HG03442 (cell line): ENCODE data around the gene ZNF37A.
"Not testable (repeated sequence)": the region's sequence is repeated elsewhere in the genome, so short reads cannot be mapped to it uniquely, and the experiment has no call there.

Source experiments
- ATAC-seq: cut with Tn5 transposase; IDR thresholded peaks from one replicate; pipeline ENCODE4 v1.9.1; 2021; ENCODE audit warnings: mild to moderate bottlenecking, moderate library complexity; ENCODE audit not compliant: unreplicated experiment

Gene ZNF37A

DNA sequence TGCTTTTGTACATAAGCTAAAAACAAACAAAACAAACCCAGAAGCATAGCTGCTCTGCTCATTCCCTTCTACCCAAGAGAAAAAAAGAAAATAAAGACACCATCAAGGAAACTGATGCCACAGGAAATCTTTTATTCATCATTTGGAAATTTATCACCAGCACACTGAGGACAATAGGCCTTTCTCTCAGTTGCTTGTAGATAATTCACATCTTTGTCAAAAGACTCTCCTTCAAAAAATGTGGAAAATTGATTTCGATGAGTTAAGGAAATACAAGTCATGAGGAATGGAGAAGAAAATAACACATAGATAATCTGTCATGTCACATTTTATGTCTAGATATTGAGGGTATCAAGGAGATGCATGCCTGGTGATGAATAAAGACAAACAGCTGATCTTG is 53.5 kb downstream of the ZNF37A start:
- no peak for ATAC-seq

- not testable (repeated sequence) for ATAC-seq
Measured at GRCh38 chr10:38150891-38151463, 56.8 kb downstream of the ZNF37A start.

- no peak for ATAC-seq
Measured at GRCh38 chr10:38156416-38157269, 62.5 kb downstream of the ZNF37A start.

GRCh38 chr10:38157270-38157685 is 63.1 kb downstream of the ZNF37A start:
- ATAC-seq, result no peak

DNA sequence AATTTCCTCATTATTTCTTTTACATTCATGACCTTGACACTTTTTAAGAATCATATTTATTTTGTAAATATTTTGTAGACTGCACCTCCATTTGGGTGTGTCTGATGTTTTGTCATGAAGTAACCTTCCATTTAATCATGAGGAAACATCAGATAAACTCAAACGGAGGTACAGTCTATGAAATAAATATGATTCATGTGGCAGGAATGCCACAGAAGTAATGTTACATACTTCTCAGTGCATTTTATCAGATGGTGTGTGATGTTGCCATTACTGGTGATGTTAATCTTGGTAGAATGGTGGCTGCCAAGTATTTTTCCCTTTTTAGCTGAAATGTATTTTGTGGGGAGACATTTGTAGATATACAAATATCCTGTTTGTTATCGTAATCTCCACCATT is 64.9 kb downstream of the ZNF37A start:
- ATAC-seq, result no peak

GRCh38 chr10:38163617-38164016 is 69.5 kb downstream of the ZNF37A start:
- ATAC-seq, result no peak

GRCh38 chr10:38174336-38174735 is 80.2 kb downstream of the ZNF37A start:
- ATAC-seq, result no peak

- ATAC-seq, result no peak
Measured at GRCh38 chr10:38184477-38184876, 90.3 kb downstream of the ZNF37A start.
